Hepatocyte (in vitro differentiated cells): ENCODE measurements around the gene PROX2.

Experiments used
- CTCF ChIP-seq: fragments of 200-600 bp; sonication (generic); IDR thresholded peaks from 2 replicates; pipeline ENCODE4 v1.5.1; 2016; ENCODE audit warnings: antibody characterized with exemption, mild to moderate bottlenecking; ENCODE audit not compliant: poor library complexity
- EZH2 ChIP-seq: fragments of 200-600 bp; sonication (generic); IDR thresholded peaks from 2 replicates; pipeline ENCODE4 v1.6.1; 2016; ENCODE audit warnings: antibody characterized with exemption, mild to moderate bottlenecking, borderline replicate concordance
- EZH2phosphoT487 ChIP-seq: fragments of 200-600 bp; sonication (generic); IDR thresholded peaks from one replicate; pipeline ENCODE4 v1.6.1; 2018; ENCODE audit warnings: antibody characterized with exemption, mild to moderate bottlenecking, low read depth, moderate library complexity; ENCODE audit not compliant: unreplicated experiment, severe bottlenecking

GRCh38 chr14:74829251-74829650 is 46.7 kb downstream of the PROX2 start:
- TF ChIP-seq CTCF (no peak), EZH2phosphoT487 (no peak), EZH2 (no peak)
